ENCODE results near the gene AFP.

AFP gene

GRCh38 chr4:73420615-73421014, 15.4 kb upstream of the AFP start:
- no peak for TF ChIP-seq CTCF (IDR thresholded peaks at IDR 0.05; ENCODE audit: insufficient read depth, missing control alignments)
- FAIRE-seq (no peak), DNase-seq (ENCODE audit: insufficient read length, low spot score) (no peak)

GRCh38 chr4:73421708-73422457, 14.1 kb upstream of the AFP start:
- FAIRE-seq (no peak), DNase-seq (ENCODE audit: insufficient read length, low spot score) (no peak)
- TF ChIP-seq CTCF (IDR thresholded peaks at IDR 0.05; ENCODE audit: insufficient read depth, missing control alignments) = no peak

GRCh38 chr4:73422458-73422752, 13.6 kb upstream of the AFP start:
- no peak for DNase-seq (ENCODE audit: insufficient read length, low spot score)
- no peak for TF ChIP-seq CTCF (IDR thresholded peaks at IDR 0.05; ENCODE audit: insufficient read depth, missing control alignments)
- no peak for FAIRE-seq

GRCh38 chr4:73423184-73423583, 12.8 kb upstream of the AFP start:
- TF ChIP-seq CTCF (IDR thresholded peaks at IDR 0.05; ENCODE audit: insufficient read depth, missing control alignments) = no peak
- FAIRE-seq = no peak
- no peak for DNase-seq (ENCODE audit: insufficient read length, low spot score)

- no peak for TF ChIP-seq CTCF (IDR thresholded peaks at IDR 0.05; ENCODE audit: insufficient read depth, missing control alignments)
- FAIRE-seq (no peak), DNase-seq (ENCODE audit: insufficient read length, low spot score) (no peak)
These were observed 9.4 kb upstream of the AFP start for GRCh38 chr4:73426666-73427065.

- FAIRE-seq (no peak), DNase-seq (ENCODE audit: insufficient read length, low spot score) (no peak)
- no peak for TF ChIP-seq CTCF (IDR thresholded peaks at IDR 0.05; ENCODE audit: insufficient read depth, missing control alignments)
These were observed 6.9 kb upstream of the AFP start for GRCh38 chr4:73429118-73429517.

GRCh38 chr4:73429826-73430587, 6.0 kb upstream of the AFP start:
- no peak for DNase-seq (ENCODE audit: insufficient read length, low spot score)
- TF ChIP-seq CTCF (IDR thresholded peaks at IDR 0.05; ENCODE audit: insufficient read depth, missing control alignments) = no peak
- no peak for FAIRE-seq
